Measurements from ENCODE around the gene ENTHD1. TPM values are rescaled to one million over a fixed set of nuclear protein-coding genes. Genes with fewer than 3 reads are reported as not detected.

ENTHD1 gene, protein sequence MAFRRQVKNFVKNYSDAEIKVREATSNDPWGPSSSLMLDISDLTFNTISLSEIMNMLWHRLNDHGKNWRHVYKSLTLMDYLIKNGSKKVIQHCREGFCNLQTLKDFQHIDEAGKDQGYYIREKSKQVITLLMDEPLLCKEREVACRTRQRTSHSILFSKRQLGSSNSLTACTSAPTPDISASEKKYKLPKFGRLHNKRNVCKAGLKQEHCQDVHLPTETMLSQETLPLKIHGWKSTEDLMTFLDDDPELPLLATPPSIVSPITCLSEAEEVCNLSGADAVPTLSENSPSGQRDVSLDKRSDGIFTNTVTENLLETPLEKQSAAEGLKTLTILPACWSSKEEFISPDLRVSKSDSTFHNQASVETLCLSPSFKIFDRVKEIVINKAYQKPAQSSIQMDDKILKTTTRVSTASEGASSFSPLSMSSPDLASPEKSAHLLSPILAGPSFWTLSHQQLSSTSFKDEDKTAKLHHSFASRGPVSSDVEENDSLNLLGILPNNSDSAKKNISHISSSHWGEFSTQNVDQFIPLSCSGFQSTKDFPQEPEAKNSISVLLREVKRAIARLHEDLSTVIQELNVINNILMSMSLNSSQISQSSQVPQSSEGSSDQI
- under 0.01 TPM in 1 of 2 replicates, not detected in the other for total RNA-seq

DNA sequence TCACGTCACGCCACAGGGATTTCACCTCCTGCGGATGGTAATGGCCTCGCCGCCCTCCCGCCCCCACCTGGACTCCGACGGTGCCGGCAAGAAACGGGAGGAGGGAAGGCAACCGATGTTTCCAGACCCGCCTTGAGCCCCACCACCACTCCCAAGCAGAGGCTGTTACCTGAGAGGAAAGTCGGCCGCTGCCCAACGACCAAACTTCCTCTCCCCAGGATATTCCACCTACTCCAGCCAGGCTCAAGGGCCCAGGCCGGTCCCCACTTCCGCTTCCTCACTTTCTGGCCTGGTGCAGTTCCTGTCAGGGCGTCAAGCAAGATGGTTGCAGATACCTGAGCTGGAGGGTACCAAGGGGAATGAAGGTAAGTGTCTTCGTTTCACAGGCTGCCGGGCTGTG, at the start of gene ENTHD1:
ENTHD1 (minus strand) TSS at position 235 of the 400 bp plus-strand sequence. CDS start 6,012 bp downstream, outside the sequence.

DNA sequence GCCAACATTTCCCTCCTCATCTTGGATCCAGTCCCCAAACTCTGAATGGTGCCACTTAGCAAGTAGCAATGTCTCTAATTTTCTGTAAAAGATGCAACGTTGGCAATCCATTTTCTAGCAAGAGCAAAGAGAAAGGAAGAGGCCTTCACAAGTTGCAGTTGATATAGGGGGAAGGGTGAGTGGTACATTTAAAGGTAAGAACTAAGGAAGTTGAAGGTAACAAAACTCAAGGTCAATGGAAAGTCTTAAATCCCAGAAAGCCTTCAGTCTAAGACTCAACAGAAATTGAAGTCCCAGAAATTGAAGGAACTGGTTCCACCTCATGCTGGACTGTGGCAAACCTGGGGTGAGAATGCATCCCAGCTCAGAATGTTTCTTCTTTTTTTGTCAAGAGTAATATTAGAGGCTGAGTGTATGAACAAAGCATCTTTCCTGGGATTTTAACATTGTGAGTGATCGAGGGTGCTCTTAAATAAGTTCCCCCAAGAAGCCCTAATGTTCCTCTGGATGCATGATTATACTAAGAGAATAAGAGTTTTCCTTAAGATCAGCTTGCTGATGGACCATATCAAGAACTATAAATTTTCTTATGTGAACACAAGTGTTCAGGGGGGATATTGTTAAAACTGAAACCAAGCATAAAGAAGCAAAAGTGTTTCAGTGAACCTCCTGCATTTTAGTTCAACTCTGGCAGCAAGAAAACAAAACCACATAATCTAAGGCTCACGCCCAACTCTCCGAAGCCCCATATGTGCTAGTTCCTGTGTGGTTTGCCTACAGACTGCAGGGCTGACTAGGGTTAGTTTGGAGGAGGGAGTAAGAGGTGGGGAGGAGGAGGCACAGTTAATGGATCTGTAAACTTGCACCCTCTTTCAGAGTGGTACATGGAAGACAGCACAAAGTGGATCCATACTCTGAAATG, 7.0 kb upstream of the ENTHD1 start, which contains the start of gene GRAP2:
GRAP2 (plus strand) TSS at position 779 of the 922 bp plus-strand sequence. CDS start 46,023 bp downstream, outside the sequence.

Other genes with a start within 250 kb of the ENTHD1 start
- under 0.01 TPM in 1 of 2 replicates, not detected in the other for gene GRAP2, start 7.3 kb upstream of the ENTHD1 start, total RNA-seq
- not detected in 2 replicates for gene TMA7B, start 66.6 kb upstream of the ENTHD1 start, total RNA-seq
- under 0.01 TPM in 2 replicates for gene FAM83F, start 101.2 kb upstream of the ENTHD1 start, total RNA-seq